Mucosa of stomach (tissue), 1 donor: ENCODE data around the gene DISP3.

Experiments
- H3K27me3 ChIP-seq: one replicate; pipeline ENCODE4 v1.7.0; 2013; ENCODE audit warnings: mild to moderate bottlenecking, low read length; ENCODE audit not compliant: control insufficient read depth, insufficient read depth
- H3K36me3 ChIP-seq: one replicate; pipeline ENCODE4 v1.7.0; 2013; ENCODE audit warnings: low read length; ENCODE audit not compliant: control insufficient read depth, insufficient read depth
- H3K4me1 ChIP-seq: one replicate; pipeline ENCODE4 v1.7.0; 2013; ENCODE audit warnings: mild to moderate bottlenecking, low read length; ENCODE audit not compliant: control insufficient read depth, insufficient read depth
- H3K4me3 ChIP-seq: one replicate; pipeline ENCODE4 v1.7.0; 2013; ENCODE audit warnings: low read length
- H3K9ac ChIP-seq: one replicate; pipeline ENCODE4 v1.7.0; 2013; ENCODE audit warnings: mild to moderate bottlenecking, low read length, moderate library complexity
- H3K9me3 ChIP-seq: one replicate; pipeline ENCODE4 v1.7.0; 2013; ENCODE audit warnings: mild to moderate bottlenecking, low read length, moderate library complexity; ENCODE audit not compliant: control insufficient read depth
- donor health status: Pancreatic carcinoma.

Gene DISP3

DNA sequence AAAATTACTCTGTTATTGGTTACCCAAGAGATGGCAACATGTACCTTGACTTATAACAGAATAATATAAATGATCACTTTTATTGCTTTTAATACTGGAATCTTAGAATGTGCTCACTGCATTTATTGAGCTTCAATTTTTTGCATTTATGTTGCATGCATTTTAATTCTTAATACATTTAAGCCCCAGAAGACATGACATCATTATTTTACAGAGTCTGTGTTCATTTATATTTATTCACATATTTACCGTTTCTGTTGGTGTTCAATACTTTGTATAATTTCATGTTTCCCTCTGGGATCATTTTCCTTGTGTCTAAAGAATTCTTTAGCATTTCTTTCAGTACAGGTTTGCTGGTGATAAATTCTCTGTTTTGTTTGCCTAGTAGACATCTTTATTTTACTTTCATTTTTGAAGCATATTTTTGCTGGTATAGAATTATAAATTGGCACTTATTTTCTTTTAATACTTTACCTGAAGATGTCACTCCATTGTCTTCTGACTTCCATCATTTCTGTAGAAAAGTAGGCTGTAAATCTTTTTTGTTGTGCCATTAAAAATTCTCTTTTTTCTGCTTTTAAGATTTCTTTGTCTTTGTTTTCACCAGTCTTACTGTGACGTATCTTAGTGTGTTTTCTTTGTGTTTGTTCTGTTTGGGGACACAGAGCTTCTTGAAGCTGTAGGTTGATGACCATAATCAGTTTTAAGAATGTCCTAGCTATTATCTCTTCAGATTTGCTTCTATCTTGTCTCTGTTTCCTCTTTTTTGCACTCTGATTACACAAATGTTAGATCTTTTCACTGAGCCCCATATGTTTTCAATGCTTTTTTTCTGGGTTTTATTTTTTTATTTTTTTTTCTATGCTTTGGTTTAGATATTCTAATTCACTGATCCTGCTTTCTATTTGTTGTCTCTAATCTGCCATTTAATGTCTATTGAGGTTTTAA, 26.9 kb downstream of the DISP3 start:
- H3K9me3 ChIP-seq, result no peaks in the 10 kb centered on the region

DNA sequence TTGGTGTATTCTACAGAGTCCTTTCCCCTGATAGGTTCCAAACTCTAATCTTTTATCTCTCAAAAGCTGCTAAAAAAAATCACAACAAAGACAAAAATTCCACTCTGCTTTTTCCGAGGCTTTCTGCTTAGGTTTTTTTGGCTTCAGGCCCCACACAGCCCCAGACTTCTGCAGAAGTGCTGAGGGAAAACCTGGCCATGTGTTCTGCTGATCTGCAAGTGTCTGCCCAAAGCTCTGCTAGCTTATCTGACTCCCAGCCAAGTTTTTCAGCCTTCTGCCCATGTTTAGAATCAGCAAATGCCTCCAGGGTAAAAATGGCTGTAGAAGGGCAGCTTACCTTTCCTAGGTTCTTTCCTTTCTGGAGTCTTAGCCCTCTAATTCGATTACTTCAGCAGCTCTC, 28.4 kb downstream of the DISP3 start:
- H3K4me3 ChIP-seq, result no peak overlapping the region
- no peak overlapping the region for H3K9ac ChIP-seq
- H3K9me3 ChIP-seq, result no peaks in the 10 kb centered on the region
- H3K36me3 ChIP-seq, result no peaks in the 10 kb centered on the region
- H3K4me1 ChIP-seq, result no peaks in the 10 kb centered on the region
- H3K27me3 ChIP-seq, result peaks cover 4% of the 10 kb centered on the region

More for the DNA sequence above, 26.9 kb downstream of the DISP3 start:
- no peak overlapping the region for H3K4me3 ChIP-seq
- H3K9ac ChIP-seq, result no peak overlapping the region
- H3K27me3 ChIP-seq, result peaks cover 4% of the 10 kb centered on the region
- no peaks in the 10 kb centered on the region for H3K4me1 ChIP-seq
- no peaks in the 10 kb centered on the region for H3K36me3 ChIP-seq

DNA sequence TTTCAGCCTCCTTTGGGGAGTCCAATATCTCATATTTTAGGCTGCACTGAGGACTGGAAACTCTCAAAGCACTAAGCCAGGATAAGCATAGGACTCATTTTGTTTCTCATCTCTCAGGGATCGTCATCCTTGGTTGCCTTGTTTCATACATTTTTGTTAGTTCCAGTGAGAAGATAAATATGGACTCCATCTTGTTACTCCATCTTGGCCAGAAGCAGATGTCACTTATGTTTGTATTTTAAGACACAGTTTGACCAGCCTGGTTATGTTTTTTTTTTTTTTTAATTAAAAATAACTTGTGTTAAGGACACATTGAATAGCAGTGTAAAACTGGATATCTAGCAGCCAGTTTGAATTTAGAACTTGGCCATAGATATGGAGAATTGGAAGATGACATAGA, 34.7 kb downstream of the DISP3 start:
- H3K4me3 ChIP-seq, result no peak overlapping the region
- H3K27me3 ChIP-seq, result no peaks in the 10 kb centered on the region
- H3K4me1 ChIP-seq, result no peaks in the 10 kb centered on the region
- H3K9ac ChIP-seq, result no peak overlapping the region
- H3K9me3 ChIP-seq, result no peaks in the 10 kb centered on the region
- no peaks in the 10 kb centered on the region for H3K36me3 ChIP-seq

DNA sequence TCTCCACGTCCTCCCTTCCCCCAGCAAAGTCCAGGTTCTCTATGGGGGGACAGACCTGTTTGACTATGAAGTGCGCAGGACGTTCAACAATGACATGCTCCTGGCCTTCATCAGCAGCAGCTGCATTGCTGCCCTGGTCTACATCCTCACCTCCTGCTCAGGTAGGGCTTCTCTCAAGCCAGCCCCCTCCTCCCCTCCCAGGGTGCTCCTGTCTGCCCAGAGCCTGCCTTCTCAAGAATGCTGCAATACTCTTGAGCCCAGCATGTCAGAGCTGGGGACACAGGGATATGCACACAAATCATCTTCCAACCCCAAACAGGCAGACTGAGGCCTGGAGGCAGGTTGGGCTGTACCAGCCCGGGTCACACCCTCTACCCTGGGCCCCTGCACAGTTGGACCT, 35.4 kb downstream of the DISP3 start:
- no peak overlapping the region for H3K4me3 ChIP-seq
- no peaks in the 10 kb centered on the region for H3K4me1 ChIP-seq
- H3K9me3 ChIP-seq, result no peaks in the 10 kb centered on the region
- no peak overlapping the region for H3K9ac ChIP-seq
- no peaks in the 10 kb centered on the region for H3K36me3 ChIP-seq
- no peaks in the 10 kb centered on the region for H3K27me3 ChIP-seq

DNA sequence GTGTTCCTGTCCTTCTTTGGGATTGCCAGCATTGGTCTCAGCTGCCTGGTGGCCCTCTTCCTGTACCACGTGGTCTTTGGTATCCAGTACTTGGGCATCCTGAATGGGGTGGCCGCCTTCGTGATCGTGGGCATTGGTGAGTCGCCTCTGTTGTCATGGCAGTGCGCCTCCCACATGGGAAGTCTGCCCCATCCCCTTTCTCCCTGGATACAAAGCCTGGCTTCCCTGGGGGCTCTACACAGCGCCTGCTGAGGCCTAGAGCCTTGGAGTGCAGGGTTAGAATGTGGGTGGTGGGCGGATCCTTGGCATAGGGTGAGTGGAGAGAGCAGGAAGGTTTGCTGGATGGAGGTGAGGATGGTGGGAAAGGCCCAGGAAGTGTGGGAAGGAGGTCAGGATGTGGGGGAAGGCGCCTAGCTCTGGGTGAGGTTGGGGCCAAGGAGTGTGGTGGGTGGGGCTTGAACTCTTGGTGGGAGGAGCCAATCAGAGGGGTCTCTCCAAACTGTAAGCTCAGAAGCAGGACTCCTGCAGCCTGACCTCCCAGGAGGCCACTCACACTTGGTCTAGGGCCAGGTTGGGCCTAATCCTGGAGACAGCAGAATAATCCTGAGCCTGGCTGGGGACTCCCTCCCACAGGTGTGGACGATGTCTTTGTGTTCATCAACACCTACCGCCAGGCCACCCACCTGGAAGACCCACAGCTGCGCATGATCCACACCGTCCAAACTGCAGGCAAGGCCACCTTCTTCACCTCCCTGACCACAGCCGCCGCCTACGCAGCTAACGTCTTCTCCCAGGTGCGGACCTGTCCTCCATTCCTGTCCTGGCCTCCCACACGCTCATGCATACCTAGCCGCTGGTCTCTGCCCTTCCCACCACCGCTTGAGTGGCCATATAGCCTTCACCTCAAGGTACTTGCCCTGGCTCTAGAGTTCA, 36.7 kb downstream of the DISP3 start:
- no peaks in the 10 kb centered on the region for H3K9me3 ChIP-seq
- no peak overlapping the region for H3K4me3 ChIP-seq
- no peak overlapping the region for H3K9ac ChIP-seq
- no peaks in the 10 kb centered on the region for H3K36me3 ChIP-seq
- H3K27me3 ChIP-seq, result no peaks in the 10 kb centered on the region
- no peaks in the 10 kb centered on the region for H3K4me1 ChIP-seq

DNA sequence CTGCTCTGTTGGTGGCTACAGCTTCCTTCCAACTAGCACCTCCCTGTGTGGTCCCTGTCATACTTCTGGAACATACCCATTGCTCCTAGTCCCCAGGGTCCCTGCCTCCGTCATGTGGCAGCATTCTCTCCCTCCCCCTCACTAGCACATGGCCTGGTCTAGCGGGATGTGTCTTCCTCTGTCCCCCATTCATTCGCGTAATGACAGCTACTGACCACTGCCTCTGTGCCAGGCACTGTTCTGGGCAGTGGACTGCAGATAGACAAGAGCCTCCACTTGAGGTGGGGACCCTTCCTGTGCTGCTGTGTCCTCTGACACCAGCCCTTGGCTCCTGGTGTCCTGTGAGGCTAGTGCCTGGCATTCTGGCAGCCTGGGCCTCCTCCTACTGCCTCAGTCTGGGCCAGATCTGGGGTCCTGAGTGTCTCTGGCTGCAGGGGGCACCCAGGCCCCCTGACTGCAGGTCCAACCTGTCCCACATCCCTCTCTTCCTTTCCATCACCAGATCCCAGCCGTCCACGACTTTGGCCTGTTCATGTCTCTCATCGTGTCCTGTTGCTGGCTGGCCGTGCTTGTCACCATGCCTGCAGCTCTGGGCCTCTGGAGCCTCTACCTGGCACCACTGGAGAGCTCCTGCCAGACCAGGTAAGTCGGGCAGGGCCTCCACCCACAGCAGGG, 38.1 kb downstream of the DISP3 start:
- H3K27me3 ChIP-seq, result no peaks in the 10 kb centered on the region
- H3K36me3 ChIP-seq, result no peaks in the 10 kb centered on the region
- no peaks in the 10 kb centered on the region for H3K9me3 ChIP-seq
- H3K9ac ChIP-seq, result no peak overlapping the region
- H3K4me1 ChIP-seq, result no peaks in the 10 kb centered on the region
- no peak overlapping the region for H3K4me3 ChIP-seq

DNA sequence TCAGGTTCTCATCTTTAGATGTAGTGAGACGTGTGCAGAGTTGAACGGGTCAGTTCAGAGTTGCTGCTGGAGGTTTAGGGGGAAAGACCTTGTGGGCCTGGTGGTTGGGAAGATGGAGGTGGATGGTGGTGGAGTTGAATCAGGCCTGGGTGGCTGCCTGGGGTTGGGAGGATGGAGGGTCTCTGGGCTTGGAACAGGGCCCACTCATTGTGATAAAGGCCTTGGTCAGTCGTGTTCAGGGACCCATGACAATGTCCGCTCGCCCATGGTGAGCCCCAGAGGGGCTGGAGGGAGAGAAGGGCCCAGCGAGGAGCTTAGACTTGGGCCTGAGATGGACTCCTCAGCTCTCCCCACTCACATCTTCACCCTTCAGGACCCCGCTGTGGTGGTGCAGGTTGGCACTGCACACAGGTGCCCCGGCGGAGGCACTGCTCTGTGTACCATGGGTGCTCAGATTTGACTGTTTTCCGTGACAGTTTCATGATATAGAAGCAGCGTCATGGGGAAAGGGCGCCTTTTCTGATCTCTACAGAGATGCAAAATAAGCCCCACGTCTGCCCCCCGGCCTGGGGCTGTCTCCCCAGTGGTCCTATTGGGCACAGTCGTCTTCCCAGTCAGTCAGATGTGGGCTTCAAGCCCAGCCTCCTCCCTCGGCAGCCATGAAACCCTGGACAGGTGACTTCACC, 39.2 kb downstream of the DISP3 start:
- Histone ChIP-seq H3K4me3 (no peak overlapping the region), H3K9me3 (no peaks in the 10 kb centered on the region), H3K9ac (no peak overlapping the region), H3K27me3 (no peaks in the 10 kb centered on the region), H3K36me3 (no peaks in the 10 kb centered on the region), H3K4me1 (no peaks in the 10 kb centered on the region)

DNA sequence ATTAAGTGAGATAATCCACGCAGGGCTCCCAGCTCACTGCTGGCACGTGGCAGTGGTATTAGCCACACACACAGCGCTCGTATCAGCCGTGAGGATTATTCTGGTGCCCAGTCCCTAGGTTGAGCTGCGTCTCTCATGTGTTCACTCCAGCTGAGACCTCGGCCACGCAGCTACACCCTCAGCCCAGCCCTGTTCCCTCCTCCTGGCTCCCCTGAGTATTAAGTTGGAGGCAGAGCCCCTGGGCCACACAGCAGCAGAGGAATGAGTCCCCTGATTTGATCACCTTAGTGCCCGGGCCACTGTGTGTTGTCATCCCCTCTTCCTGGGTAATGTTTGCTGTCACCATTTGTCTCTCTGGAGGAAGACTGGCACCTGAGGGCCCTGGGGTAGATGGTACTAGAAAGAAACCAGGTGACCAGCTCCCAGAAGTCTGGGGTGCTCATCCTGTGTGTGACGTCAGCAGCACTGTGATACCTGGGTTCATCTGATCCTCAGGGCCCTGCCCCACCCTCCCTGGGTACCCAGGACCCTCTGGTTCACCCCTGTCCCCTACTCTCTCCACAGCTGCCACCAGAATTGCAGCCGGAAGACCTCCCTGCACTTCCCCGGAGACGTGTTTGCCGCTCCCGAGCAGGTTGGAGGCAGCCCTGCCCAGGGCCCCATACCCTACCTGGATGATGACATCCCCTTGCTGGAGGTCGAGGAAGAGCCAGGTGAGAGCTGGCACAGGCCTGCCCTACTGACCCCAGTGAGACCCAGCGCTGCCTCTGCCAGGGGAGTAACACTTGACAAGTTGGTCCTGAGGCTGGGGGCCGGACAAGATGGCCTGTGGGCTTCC, 40.1 kb downstream of the DISP3 start:
- Histone ChIP-seq H3K4me3 (no peak overlapping the region), H3K36me3 (no peaks in the 10 kb centered on the region), H3K9me3 (no peaks in the 10 kb centered on the region)

DNA sequence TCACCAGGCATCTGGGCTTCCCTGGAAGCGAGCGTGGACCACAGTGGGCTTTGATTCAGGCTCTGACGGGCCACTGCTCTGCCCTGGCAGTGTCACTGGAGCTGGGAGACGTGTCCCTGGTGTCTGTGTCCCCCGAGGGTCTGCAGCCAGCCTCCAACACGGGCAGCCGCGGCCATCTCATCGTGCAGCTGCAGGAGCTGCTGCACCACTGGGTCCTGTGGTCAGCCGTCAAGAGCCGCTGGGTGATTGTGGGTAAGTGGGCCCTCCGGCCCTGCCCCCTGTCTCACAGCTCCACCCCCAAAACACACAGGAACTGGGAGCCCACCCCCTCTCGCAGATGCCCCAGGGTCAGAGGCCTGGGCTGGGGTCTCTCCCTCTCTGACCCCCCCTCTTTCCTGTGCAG, 40.7 kb downstream of the DISP3 start:
- Histone ChIP-seq H3K4me1 (no peaks in the 10 kb centered on the region), H3K36me3 (no peaks in the 10 kb centered on the region), H3K4me3 (no peak overlapping the region), H3K27me3 (no peaks in the 10 kb centered on the region), H3K9me3 (no peaks in the 10 kb centered on the region), H3K9ac (no peak overlapping the region)

More for the DNA sequence above, 40.1 kb downstream of the DISP3 start:
- H3K27me3 ChIP-seq, result no peaks in the 10 kb centered on the region
- no peaks in the 10 kb centered on the region for H3K4me1 ChIP-seq
- H3K9ac ChIP-seq, result no peak overlapping the region

DNA sequence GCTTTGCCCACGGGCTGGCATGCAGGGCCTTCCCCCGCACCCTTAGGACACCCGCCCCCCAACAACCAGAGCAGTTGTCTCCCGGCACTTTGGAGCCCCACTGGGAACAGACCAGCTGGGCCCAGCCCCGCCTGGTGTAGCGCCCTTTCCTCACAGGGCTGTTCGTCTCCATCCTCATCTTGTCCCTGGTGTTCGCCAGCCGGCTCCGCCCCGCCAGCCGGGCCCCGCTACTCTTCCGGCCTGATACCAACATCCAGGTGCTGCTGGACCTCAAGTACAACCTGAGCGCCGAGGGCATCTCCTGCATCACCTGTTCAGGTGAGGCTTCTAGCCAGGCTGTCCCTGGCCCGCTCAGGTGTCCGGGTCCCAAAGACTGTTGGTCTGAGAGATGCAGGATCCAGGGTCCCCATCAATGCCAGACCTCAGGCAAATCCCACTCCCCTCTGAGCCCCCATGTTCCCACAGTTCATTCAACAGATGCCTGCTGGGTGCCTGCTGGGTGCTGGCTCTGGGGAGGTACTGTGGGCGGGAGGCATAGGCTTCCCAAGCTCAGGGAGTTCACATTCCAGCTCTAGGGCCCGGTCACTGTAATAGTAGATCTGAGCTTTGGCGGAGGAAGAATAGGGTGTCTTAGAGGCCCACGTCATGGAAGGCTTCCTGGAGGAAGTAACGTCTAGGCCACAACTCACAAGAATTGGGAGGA, 41.7 kb downstream of the DISP3 start:
- Histone ChIP-seq H3K36me3 (no peaks in the 10 kb centered on the region), H3K4me1 (no peaks in the 10 kb centered on the region), H3K27me3 (no peaks in the 10 kb centered on the region), H3K9ac (no peak overlapping the region), H3K9me3 (no peaks in the 10 kb centered on the region), H3K4me3 (no peak overlapping the region)
